Activated CD4-positive, alpha-beta T cell treated with anti-CD3 and anti-CD28 coated beads, Interleukin-2, amount 50 U/mL, for 48 hours (primary cell): ENCODE data around the gene VPS13A.
"Not testable (repeated sequence)": the region's sequence is repeated elsewhere in the genome, so short reads cannot be mapped to it uniquely, and the experiment has no call there.

Experiments used
- DNase-seq, 2 experiments: peaks; one replicate each; pipeline ENCODE4 v3.0.0-alpha.2; 2020

VPS13A gene

GRCh38 chr9:77307166-77307565 lies 129.8 kb downstream of the VPS13A start:
- DNase-seq, result no peak

GRCh38 chr9:77316058-77316457 lies 138.7 kb downstream of the VPS13A start:
- no peak for DNase-seq

GRCh38 chr9:77325058-77325457 lies 147.7 kb downstream of the VPS13A start:
- no peak for DNase-seq

- DNase-seq, result no peak
These were observed 150.8 kb downstream of the VPS13A start for GRCh38 chr9:77328102-77328501.

- DNase-seq, result no peak
These were observed 192.7 kb downstream of the VPS13A start for GRCh38 chr9:77370064-77370463.

- DNase-seq, result no peak
These were observed 196.9 kb downstream of the VPS13A start for GRCh38 chr9:77374266-77374665.

- no peak for DNase-seq
These were observed 198.7 kb downstream of the VPS13A start for GRCh38 chr9:77375956-77376532.

GRCh38 chr9:77384406-77384805 lies 207.1 kb downstream of the VPS13A start:
- DNase-seq, result no peak

- DNase-seq, result no peak
These were observed 208.9 kb downstream of the VPS13A start for GRCh38 chr9:77386187-77386586.

- no peak for DNase-seq
These were observed 214.5 kb downstream of the VPS13A start for GRCh38 chr9:77391834-77392233.

- DNase-seq, result no peak
These were observed 215.0 kb downstream of the VPS13A start for GRCh38 chr9:77392328-77392727.

- not testable (repeated sequence) for DNase-seq
These were observed 221.2 kb downstream of the VPS13A start for GRCh38 chr9:77398581-77398980.

- no peak for DNase-seq
These were observed 222.6 kb downstream of the VPS13A start for GRCh38 chr9:77399964-77400363.

- no peak for DNase-seq
These were observed 225.0 kb downstream of the VPS13A start for GRCh38 chr9:77402286-77402685.

GRCh38 chr9:77403239-77403638 lies 225.9 kb downstream of the VPS13A start:
- DNase-seq, result no peak

- not testable (repeated sequence) for DNase-seq
These were observed 231.2 kb downstream of the VPS13A start for GRCh38 chr9:77408521-77408920.

GRCh38 chr9:77417566-77417965 lies 240.2 kb downstream of the VPS13A start:
- DNase-seq, result no peak

GRCh38 chr9:77418226-77418625 lies 240.9 kb downstream of the VPS13A start:
- DNase-seq, result no peak

- no peak for DNase-seq
These were observed 243.3 kb downstream of the VPS13A start for GRCh38 chr9:77420641-77421040.

GRCh38 chr9:77421506-77422265 lies 244.4 kb downstream of the VPS13A start:
- DNase-seq, result no peak

GRCh38 chr9:77422969-77423368 lies 245.6 kb downstream of the VPS13A start:
- DNase-seq, result no peak

GRCh38 chr9:77423841-77424240 lies 246.5 kb downstream of the VPS13A start:
- DNase-seq, result no peak

- no peak for DNase-seq
These were observed 247.7 kb downstream of the VPS13A start for GRCh38 chr9:77424993-77425392.

- DNase-seq, result no peak
These were observed 249.4 kb downstream of the VPS13A start for GRCh38 chr9:77426712-77427111.
